GM19397 (cell line): ENCODE results near the gene RRP36.
"Not testable (repeated sequence)": the region's sequence is repeated elsewhere in the genome, so short reads cannot be mapped to it uniquely, and the experiment has no call there.

Source experiments
- ATAC-seq: cut with Tn5 transposase; IDR thresholded peaks from one replicate; pipeline ENCODE4 v1.9.1; 2021; ENCODE audit warnings: mild to moderate bottlenecking, moderate library complexity; ENCODE audit not compliant: unreplicated experiment

Gene RRP36

GRCh38 chr6:43036712-43037111, 15.3 kb downstream of the RRP36 start:
- no peak for ATAC-seq

GRCh38 chr6:43037197-43037596, 15.8 kb downstream of the RRP36 start:
- no peak for ATAC-seq

DNA sequence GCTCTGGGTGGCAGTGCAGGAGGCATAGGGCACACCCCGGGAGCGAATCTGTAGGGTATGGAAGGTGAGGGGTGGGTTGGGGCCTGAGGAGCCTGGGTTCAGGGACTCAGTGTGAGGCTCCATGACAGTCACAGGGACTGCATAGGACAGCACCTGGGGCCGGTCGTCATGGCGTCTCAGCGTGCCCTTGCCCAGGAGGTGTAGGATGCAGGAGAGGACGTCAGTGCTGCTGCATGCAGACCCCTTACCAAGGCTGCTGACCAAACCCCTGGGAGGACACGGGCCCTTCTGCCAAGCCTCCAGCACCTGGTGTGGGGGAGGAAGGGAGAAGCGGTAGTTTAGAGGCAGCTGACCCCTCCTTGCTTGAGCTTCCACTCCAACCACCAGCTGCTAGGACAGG, 16.3 kb downstream of the RRP36 start:
- ATAC-seq = no peak

GRCh38 chr6:43038727-43039126, 17.3 kb downstream of the RRP36 start:
- ATAC-seq = no peak

DNA sequence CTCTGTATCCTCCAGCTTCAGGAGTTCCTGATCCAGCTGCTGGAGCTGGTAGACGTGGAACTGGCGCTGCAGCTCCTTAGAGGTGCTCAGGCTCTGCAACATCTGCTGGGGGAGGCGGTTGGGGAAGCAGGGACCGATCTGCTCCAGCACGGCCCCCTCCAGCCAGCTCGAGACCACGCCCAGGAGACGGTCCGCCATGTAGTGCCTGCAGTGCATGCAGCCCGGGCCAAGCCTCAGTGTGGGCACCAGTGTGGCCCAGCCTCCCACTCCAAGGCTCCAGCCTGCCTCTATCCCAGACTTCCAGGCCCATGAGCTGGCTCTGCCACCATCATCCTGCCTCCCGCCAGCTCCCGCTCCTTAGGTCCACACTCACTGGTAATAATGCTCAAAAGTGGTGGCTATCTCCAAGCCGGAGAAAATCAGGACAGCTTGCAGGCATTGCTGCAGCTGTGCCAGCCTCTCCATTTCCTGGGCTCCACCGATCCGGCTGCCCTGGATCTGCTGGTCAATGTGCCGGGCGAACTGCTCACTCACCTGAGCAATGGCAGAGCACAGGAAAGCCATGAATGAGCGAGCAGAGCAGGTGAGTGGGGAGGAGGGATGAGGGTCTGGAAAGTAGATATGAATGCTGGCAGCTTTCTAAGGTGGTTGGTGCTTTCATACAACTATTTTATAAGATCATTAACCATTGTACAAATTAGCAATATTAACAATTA, 19.3 kb downstream of the RRP36 start:
- no peak for ATAC-seq

- not testable (repeated sequence) for ATAC-seq
These were observed 20.1 kb downstream of the RRP36 start for GRCh38 chr6:43041475-43041874.

DNA sequence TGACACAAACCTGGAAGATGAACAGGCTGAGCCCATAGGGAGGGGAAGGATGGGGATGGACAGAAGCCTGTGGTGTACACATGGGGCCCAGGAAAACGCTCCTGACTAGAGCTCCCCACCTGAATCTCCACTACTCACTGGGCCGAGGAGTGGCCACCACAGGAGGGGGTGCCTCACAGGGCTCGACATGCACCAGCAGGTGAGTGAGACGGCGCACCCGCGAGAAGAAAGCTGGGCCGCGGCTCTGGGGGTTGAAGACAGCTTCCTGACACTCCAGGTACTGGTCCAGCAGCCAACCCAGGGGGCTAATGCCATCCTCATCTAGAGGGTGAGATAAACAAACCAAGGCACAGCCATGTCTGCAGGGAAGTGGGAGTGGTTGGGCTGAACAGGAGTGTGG, 21.9 kb downstream of the RRP36 start:
- no peak for ATAC-seq

- ATAC-seq = no peak
These were observed 24.0 kb downstream of the RRP36 start for GRCh38 chr6:43045371-43045930.

GRCh38 chr6:43047998-43048397, 26.6 kb downstream of the RRP36 start:
- ATAC-seq = no peak

- no peak for ATAC-seq
These were observed 29.6 kb downstream of the RRP36 start for GRCh38 chr6:43050981-43051380.

GRCh38 chr6:43052225-43052841, 30.9 kb downstream of the RRP36 start:
- ATAC-seq = no peak

GRCh38 chr6:43052842-43053544, 31.6 kb downstream of the RRP36 start:
- ATAC-seq = peak; percentile 19

DNA sequence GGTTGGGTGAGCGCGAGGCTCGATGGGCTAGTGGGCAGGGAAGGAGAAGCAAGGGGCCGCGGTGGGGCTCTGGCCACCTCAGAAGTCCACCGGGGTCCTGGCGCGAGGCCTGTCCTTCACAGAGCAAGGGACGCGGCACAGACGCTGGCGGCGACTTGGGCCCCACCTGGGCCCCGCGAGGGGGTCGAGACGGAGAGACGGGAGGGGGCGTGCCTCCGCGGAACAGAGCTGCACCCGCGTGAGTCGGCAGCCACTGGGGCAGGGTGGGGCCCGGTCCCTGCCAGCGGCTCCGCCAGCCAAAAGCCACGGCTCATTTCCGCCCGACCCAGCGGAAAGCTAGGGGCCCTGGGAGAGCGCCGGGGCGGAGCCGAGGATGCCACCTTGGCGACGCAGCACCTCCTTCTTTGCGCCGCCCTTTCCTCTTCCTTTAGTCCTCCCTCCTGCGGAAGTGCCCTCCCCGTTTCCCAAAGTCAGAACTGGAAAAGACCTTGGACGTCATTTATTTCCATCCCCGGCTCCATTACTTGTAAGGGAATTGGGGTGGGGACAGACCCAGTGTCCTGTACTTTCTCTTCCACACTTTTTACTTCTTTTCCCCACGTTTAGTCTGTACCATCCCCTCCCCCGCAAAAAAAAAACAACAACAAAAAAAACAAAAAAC, 32.3 kb downstream of the RRP36 start, which contains the start of gene CUL7:
CUL7 (minus strand) TSS at position 307 of the 661 bp plus-strand sequence. CDS start 1,063 bp downstream, outside the sequence.
- ATAC-seq = peak; percentile 85

GRCh38 chr6:43054206-43054943, 33.0 kb downstream of the RRP36 start:
- ATAC-seq = no peak

GRCh38 chr6:43055966-43056365, 34.5 kb downstream of the RRP36 start:
- ATAC-seq = no peak

DNA sequence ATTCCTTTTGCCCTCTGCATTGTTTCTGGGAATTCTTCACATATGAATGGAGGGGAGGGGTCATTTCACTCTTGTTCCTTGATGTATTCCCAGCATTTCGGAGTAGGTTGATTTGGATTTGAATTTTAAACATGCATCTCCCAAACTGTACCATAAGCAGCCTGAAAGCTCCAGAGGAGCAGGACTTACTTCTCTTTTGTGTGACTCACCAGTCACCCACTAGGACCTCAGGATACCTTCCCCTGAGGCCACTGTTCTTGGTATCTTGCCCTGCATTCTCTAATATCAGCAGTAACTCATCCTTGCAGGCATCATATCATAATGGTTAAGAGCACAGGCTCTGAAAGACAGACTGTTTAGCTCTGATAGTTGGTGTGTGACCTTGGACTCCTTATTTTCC, 37.1 kb downstream of the RRP36 start:
- ATAC-seq = no peak

- ATAC-seq = peak; percentile 91
These were observed 38.0 kb downstream of the RRP36 start, which contains the start of the genes KLC4 and MRPL2 for GRCh38 chr6:43059168-43060033. TSS of gene KLC4 (plus strand) at chr6:43059631. CDS start at chr6:43061336, 1,705 bp downstream. TSS of gene MRPL2 (minus strand) at chr6:43059434. CDS start at chr6:43059381, 53 bp downstream.

DNA sequence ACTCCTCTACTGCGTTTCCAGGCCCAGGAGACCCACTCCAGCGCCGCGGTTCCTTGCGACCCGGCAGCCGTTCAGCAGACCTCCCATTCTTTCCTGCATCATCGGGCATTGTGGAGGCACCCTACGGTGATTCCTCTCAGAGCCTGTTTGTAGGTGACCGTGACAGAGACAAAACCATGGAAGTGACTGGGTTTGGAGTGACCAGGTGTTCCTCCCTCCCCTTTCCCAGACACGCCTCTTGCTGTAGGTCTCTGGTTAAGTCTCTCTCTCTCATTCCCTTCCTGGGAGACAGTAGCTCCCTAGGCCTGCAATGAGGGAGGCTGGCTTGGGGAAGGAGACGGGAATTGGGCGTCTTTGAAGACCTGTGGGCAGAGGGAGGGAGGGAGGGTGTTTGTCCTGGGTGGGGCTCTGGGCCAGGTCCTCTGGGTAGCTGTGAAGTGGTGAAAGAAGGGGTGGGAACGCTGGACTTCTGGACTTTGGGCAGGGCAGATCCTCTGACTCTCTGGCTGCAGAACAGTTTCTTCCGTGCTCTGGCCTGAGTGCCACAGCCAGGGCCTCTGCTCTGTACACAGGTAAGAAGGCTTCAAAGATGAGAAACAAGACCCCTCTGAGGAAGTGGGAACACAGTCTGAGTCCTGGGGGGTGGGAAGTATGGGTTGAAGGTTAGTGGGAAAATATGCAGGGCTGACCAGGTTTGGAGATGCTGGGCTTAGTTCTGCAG, 38.8 kb downstream of the RRP36 start:
- no peak for ATAC-seq
